Hindlimb muscle (tissue), 1 donor: ENCODE measurements around the gene GET3. TPM values are rescaled to one million over a fixed set of nuclear protein-coding genes. Genes with fewer than 3 reads are reported as not detected.
A peak's percentile ranks its signal among the peaks of the same experiment; 100 is the strongest.

Source experiments
- DNase-seq: peaks from one replicate; pipeline ENCODE4 v3.0.0-alpha.2; 2013
- polyA plus RNA-seq: library from polyadenylated mRNA; unstranded; fragments of 120-200 nt; gene quantifications from one replicate; pipeline ENCODE4 v1.2.1, GENCODE V29; 2013; ENCODE audit not compliant: insufficient read length

GET3 gene
- polyA plus RNA-seq, 1 donor = 41.1 TPM

DNA sequence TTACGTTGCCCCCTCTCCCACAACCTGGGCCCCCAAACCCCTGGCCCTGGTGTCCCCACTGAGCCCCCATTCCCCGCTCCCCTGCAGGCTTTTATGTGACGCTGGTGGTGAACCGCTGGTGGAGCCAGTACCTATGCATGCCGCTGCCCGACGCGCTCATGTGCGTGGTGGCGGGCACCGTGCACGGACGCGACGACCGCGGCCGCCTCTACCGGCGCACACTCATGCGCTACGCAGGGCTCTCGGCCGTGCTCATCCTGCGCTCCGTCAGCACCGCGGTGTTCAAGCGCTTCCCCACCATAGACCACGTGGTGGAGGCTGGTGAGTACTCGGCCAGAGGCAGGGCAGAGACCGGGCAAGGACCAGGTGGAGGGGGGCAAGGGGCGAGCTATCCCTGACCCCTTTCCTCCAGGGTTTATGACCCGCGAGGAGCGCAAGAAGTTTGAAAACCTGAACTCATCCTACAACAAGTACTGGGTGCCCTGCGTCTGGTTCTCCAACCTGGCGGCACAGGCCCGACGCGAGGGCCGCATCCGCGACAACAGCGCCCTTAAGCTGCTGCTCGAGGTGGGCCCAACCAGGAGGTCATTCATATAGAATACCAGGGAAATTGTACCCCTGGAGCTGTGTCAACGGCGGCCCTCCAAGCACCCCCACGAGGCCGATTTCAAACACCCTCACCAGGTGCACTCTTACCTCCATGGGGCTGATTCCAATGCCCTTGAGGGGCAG lies 17.3 kb downstream of the GET3 start:
- no peak for DNase-seq

GRCh38 chr19:12756150-12756883 lies 19.0 kb downstream of the GET3 start:
- DNase-seq = no peak

DNA sequence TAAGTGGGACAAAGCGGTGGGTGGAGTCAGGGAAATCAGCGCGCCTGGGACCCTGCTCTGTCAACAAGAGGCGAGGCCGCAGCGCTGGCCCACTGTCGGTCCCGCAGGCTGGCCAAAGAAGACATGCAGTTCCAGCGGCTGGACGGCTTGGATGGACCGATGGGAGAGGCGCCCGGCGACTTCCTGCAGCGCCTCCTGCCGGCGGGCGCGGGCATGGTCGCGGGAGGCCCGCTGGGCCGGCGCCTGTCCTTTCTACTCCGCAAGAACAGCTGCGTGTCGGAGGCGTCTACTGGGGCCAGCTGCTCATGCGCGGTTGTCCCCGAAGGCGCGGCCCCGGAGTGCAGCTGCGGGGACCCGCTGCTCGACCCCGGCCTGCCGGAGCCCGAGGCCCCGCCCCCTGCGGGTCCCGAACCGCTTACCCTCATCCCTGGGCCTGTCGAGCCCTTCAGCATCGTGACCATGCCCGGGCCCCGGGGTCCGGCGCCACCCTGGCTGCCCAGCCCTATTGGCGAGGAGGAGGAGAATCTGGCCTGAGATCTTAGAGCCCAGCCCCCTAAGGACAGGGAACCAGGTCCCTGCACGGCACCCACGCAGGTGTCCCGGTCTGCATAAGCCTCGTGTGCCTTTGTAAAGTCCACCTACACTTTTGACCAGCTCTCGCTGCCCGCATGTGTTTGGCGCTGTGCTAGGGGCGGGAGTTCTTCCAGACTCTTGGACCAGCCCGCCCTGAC lies 20.4 kb downstream of the GET3 start:
- DNase-seq = peak; percentile 80

GRCh38 chr19:12759686-12760085 lies 22.4 kb downstream of the GET3 start:
- no peak for DNase-seq

- DNase-seq = no peak
Measured at GRCh38 chr19:12763100-12763499, 25.8 kb downstream of the GET3 start.

DNA sequence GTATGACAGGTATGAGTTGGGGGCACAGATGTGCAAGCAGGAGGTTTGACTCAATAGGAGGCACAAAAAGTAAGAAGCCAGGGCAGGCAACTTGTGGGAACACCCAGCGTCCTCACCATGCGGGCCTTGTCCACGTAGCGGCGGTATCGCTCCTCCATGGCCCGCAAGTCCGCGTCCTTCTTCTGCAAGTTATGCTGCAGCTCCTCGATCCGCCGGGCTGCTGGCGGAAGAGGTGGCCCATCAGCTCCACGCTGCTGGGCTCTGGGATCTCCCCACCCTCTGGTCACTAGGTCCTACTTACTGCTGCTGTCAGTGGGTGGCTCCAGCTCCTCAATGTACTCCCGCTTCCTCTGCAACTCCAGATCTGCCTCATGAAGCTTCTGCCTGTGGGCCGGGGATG lies 27.4 kb downstream of the GET3 start:
- DNase-seq = no peak

GRCh38 chr19:12766051-12766521 lies 28.8 kb downstream of the GET3 start:
- DNase-seq = peak; percentile 75

GRCh38 chr19:12767150-12767549 lies 29.9 kb downstream of the GET3 start:
- DNase-seq = no peak

DNA sequence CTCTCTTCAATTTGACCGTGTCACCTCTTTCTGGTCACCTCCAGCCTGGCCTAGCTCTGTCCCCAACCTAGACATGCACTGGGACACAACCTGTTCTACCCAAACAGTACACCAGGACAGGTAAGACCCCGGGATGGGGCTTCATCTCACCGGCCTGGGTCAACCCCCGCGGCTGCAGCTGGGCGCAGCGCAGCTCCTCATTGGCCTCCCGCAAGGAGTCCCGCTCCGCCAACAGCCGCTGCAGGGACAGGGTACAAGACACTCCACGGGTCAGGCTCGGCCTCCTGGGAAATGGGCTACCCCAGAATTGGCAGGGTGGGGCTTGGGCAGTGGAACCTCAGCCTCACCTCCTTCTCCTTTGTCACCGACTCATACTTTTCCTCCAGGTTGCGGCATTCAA lies 30.4 kb downstream of the GET3 start:
- no peak for DNase-seq

- no peak for DNase-seq
Measured at GRCh38 chr19:12769689-12770088, 32.4 kb downstream of the GET3 start.

DNA sequence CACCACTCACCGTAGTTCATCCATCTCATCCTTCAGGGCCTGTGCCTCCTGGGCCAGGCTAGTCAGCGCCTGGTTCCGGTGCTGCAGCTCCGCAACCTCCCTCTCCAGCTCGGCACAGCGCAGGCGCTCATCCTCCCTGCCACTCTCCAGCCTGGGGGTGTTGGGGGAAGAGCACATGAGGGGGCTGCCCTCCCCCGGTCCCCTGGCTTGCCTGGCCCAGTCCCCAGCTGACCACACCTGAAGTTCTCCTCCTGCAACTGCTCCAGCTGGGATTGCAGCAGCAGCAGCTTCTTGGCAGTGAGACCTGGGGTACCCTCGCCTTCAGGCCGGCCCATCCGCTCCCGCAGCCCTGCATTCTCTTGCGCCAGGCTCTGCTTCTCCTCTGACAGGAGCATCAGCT lies 33.6 kb downstream of the GET3 start:
- DNase-seq = no peak

GRCh38 chr19:12772323-12772722 lies 35.0 kb downstream of the GET3 start:
- no peak for DNase-seq

GRCh38 chr19:12773571-12773970 lies 36.3 kb downstream of the GET3 start:
- no peak for DNase-seq

- DNase-seq = no peak
Measured at GRCh38 chr19:12774588-12775555, 37.6 kb downstream of the GET3 start, which contains the start of gene HOOK2. HOOK2 (minus strand) TSS chr19:12775552; CDS start chr19:12775449, 103 bp downstream.

DNA sequence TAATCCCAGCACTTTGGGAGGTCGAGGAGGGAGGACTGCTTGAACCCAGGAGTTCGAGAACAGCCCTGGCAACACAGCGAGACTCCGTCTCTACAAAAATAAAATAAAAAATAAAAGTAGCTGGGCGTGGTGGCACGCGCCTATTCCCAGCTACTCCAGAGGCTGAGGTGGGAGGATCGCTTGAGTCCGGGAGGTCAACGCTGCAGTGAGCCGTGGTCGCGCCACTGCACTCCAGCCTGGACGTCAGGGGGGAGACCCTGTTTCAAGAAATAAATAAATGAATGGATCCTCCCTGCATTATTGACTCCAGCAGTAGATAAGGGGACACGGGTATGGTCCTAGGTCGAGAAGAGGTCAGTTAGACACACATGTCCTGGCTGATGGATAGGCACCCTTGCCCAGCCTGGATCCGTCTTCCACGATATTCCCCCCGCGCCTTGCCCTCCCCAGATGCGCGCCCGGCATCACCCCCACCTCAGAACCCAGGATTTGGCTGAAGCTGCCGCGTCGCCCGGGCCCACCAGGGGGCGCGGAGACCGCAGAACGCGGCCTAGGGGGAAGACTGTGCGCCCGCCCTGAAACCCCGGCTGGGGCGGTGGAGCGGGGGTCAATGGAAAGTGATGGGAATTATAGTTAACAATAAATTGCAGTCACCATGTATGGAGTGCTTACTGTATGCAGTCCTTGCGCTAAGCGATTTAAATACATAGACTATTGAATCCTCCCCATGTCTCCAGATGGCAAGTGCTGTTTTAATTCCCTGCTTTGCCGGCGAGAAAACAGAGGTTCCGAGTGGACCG lies 40.1 kb downstream of the GET3 start:
- DNase-seq = peak; percentile 87

DNA sequence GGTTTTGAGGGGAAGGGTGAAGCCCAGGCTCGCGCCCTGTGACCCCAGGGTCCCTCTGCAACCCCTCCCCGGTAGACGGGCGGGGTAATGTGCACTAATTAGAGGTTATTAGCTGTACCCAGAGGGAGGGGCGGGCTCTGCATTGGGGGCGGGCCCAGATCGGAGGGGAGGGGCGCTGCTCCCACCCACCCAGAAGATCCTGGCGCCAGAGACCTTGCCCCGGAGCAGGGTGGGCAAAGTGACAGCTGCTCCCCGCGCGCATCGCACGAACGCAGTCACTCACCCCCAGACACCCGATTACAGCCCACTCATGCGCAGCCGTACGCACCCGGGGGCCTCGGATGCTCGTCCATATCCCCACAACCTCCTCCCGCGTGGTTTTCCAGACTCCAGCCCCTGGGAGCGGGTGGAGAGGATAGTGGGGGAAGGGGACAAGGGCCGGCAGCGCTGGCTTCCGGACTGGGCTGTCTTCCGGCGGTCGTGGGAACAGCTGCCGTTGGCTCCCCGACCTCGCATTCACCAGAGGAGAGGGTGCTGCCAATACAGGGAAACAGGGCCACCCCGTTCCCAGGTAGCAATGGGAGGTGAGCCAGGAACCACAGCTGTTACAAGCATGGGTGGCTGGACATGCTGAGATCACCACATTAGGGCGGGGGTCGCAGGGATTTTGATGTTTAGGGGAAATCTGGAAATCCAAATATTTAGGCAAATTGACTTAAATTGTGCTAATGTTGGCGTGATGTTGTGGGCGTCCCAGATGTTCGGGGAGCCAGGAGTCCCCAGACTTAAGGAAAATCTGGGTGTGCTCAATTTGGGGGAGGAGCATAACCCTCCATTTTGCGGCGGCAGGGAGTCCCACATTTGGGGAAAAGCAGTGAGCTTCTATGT lies 41.0 kb downstream of the GET3 start:
- no peak for DNase-seq

DNA sequence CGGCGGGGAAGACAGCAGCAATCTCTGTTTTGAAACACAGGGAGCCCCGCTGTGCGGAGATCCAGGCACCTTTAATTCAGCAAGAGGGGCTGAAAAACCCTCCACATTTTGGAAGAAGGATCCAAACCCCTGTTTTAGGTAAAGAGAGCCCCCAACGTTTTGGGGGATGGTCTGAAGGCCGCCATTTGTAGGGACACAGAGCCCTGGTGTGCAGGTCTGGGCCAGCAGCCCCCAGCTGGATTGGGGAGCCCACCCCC lies 41.5 kb downstream of the GET3 start:
- DNase-seq = no peak

DNA sequence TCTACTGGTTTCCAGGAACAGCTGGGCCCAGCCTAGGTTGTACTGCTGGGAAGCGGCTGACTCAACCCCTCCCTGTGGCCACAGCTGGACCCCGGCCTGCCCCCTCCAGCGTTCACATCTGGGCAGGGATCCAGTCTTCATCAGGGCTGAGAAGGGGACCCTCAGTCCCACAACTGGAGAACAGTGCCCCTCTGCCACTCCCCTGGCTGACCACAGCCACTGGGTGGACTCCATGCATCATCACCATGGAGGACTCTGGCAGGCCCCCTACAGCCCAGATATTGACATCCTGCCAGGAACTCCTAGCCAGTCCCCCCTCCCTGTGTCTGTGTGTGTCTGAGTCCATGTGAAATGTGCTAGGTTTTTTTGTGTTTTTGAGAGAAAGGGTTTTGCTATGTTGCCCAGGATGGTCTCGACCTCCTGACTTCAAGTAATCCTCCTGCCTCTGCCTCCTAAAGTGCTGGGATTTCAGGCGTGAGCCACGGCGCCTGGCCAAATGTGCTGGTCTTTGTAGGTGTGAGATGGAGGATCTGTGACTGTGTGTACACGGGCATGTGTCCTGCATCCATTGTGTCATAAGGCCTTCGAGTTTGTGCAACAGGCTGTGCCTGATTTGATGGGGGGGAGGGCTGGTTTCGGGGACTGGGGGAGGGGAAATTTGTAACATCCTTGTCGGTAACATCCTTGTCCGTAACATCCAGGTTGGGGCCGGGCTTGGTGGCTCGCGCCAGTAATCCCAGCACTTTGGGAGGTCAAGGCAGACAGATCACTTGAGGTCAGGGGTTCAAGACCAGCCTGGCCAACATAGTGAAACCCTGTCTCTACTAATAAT lies 42.1 kb downstream of the GET3 start:
- DNase-seq = peak; percentile 82

- DNase-seq = no peak
Measured at GRCh38 chr19:12782174-12782423, 44.8 kb downstream of the GET3 start.
